Trophoblast cell (in vitro differentiated cells and primary cell): Measurements from ENCODE around the gene CTAGE9.

ENCODE experiments used
- DNase-seq, 2 donors: peaks; one replicate each; pipeline ENCODE4 v3.0.0-alpha.2; 2016
- H2AFZ ChIP-seq: 2 replicates; pipeline ENCODE4 v1.6.1; 2013; ENCODE audit warnings: low read length, moderate library complexity, mild to moderate bottlenecking; ENCODE audit not compliant: insufficient read depth, poor library complexity
- H2AK5ac ChIP-seq: 2 replicates; pipeline ENCODE4 v1.6.1; 2013; ENCODE audit warnings: mild to moderate bottlenecking, low read length
- H2BK120ac ChIP-seq: 2 replicates; pipeline ENCODE4 v1.6.1; 2013; ENCODE audit warnings: low read length, mild to moderate bottlenecking, moderate library complexity; ENCODE audit not compliant: insufficient read depth, poor library complexity
- H2BK12ac ChIP-seq: 2 replicates; pipeline ENCODE4 v1.6.1; 2013; ENCODE audit warnings: mild to moderate bottlenecking, low read length, moderate library complexity
- H2BK5ac ChIP-seq: 2 replicates; pipeline ENCODE4 v1.6.1; 2013; ENCODE audit warnings: low read length, low read depth, moderate library complexity, mild to moderate bottlenecking; ENCODE audit not compliant: poor library complexity
- H3K14ac ChIP-seq: 2 replicates; pipeline ENCODE4 v1.6.1; 2013; ENCODE audit warnings: mild to moderate bottlenecking, low read length
- H3K18ac ChIP-seq: 2 replicates; pipeline ENCODE4 v1.6.1; 2013; ENCODE audit warnings: mild to moderate bottlenecking, low read length
- H3K23ac ChIP-seq: 2 replicates; pipeline ENCODE4 v1.6.1; 2013; ENCODE audit warnings: low read length
- H3K27ac ChIP-seq: 2 replicates; pipeline ENCODE4 v1.5.1; 2013; ENCODE audit warnings: low read depth, mild to moderate bottlenecking, inconsistent platforms, low read length, moderate library complexity
- H3K27me3 ChIP-seq: 2 replicates; pipeline ENCODE4 v1.6.1; 2013; ENCODE audit warnings: inconsistent platforms, mild to moderate bottlenecking, low read length, moderate library complexity; ENCODE audit not compliant: insufficient read depth
- H3K36me3 ChIP-seq, 2 experiments: 1 replicate in 1 of 2; 2 replicates in 1 of 2; pipeline ENCODE4 v1.6.1; 2013; ENCODE audit warnings: low read length in 2 of 2, mild to moderate bottlenecking in 2 of 2, moderate library complexity in 1 of 2; ENCODE audit not compliant: insufficient read depth in 2 of 2, control insufficient read depth in 1 of 2
- H3K4ac ChIP-seq: 2 replicates; pipeline ENCODE4 v1.6.1; 2013; ENCODE audit warnings: low read depth, mild to moderate bottlenecking, low read length, moderate library complexity
- H3K4me1 ChIP-seq, 2 experiments: 1 replicate in 1 of 2; 2 replicates in 1 of 2; pipeline ENCODE4 v1.6.1; 2013; ENCODE audit warnings: low read length in 2 of 2, mild to moderate bottlenecking in 2 of 2, moderate library complexity in 1 of 2; ENCODE audit not compliant: insufficient read depth in 2 of 2, control insufficient read depth in 1 of 2
- H3K4me2 ChIP-seq: 2 replicates; pipeline ENCODE4 v1.6.1; 2013; ENCODE audit warnings: inconsistent platforms, mild to moderate bottlenecking, low read length, moderate library complexity
- H3K4me3 ChIP-seq: 2 replicates; pipeline ENCODE4 v1.5.1; 2013; ENCODE audit warnings: mild to moderate bottlenecking, low read depth, low read length, inconsistent platforms
- H3K79me1 ChIP-seq: one replicate; pipeline ENCODE4 v1.6.1; 2013; ENCODE audit warnings: low read length
- H3K79me2 ChIP-seq: 2 replicates; pipeline ENCODE4 v1.6.1; 2013; ENCODE audit warnings: low read length, mild to moderate bottlenecking; ENCODE audit not compliant: control insufficient read depth, insufficient read depth, poor library complexity
- H3K9ac ChIP-seq: 2 replicates; pipeline ENCODE4 v1.6.1; 2013; ENCODE audit warnings: mild to moderate bottlenecking, low read length
- H3K9me3 ChIP-seq: 2 replicates; pipeline ENCODE4 v1.6.1; 2013; ENCODE audit warnings: low read depth, mild to moderate bottlenecking, control low read depth, inconsistent platforms, low read length; ENCODE audit not compliant: insufficient read depth
- H4K12ac ChIP-seq: 2 replicates; pipeline ENCODE4 v1.6.1; 2013; ENCODE audit warnings: low read depth, mild to moderate bottlenecking, low read length, moderate library complexity
- H4K8ac ChIP-seq: 2 replicates; pipeline ENCODE4 v1.6.1; 2013; ENCODE audit warnings: low read depth, mild to moderate bottlenecking, low read length, moderate library complexity
- H4K91ac ChIP-seq: one replicate; pipeline ENCODE4 v1.6.1; 2013; ENCODE audit warnings: low read depth, mild to moderate bottlenecking, low read length, moderate library complexity
- WGBS: extraction: QIAGEN DNeasy Blood & Tissue Kit; methylation state at CpG from one replicate; pipeline ENCODE4 v1.1.7; 2013; ENCODE audit warnings: missing lambda C conversion rate; ENCODE audit not compliant: insufficient read length, insufficient coverage; ENCODE audit errors: extremely low coverage; 5-methylcytosine and 5-hydroxymethylcytosine counted together

The CTAGE9 gene

DNA sequence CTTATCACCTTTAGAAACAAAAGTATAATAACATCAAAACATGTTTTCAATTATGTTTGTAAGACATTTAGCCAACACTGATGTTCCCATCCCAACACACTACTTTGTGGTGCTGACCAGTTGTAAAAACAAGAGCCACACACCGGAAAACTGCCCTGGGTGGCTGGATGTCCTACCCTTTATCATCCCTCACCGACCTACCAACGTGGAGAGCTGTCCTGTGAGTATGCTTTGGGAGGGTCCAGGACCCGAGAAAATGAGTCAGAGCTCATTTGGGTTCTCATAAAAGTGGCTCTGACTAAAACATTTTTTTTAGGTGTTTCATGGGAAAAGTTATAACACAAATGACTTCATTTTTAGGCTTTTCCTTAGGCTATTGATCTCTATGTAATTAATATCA is 29.3 kb upstream of the CTAGE9 start:
- H3K4me2 ChIP-seq = no peak overlapping the region
- no peak overlapping the region for H2AK5ac ChIP-seq
- no peak overlapping the region for H2BK5ac ChIP-seq
- no peak overlapping the region for H2BK12ac ChIP-seq
- H3K9me3 ChIP-seq = no peaks in the 10 kb centered on the region
- DNase-seq = no peak
- H3K23ac ChIP-seq = no peak overlapping the region
- no peak overlapping the region for H3K27ac ChIP-seq
- H3K79me1 ChIP-seq = no peaks in the 10 kb centered on the region
- H2BK120ac ChIP-seq = no peak overlapping the region
- no peaks in the 10 kb centered on the region for H3K4me1 ChIP-seq
- no peak overlapping the region for H4K91ac ChIP-seq
- no peak overlapping the region for H4K12ac ChIP-seq
- H3K27me3 ChIP-seq = no peaks in the 10 kb centered on the region
- H3K4ac ChIP-seq = no peak overlapping the region
- no peak overlapping the region for H4K8ac ChIP-seq
- no peak overlapping the region for H3K18ac ChIP-seq
- no peak overlapping the region for H3K14ac ChIP-seq
- no peak overlapping the region for H2AFZ ChIP-seq
- no peak overlapping the region for H3K4me3 ChIP-seq
- no peaks in the 10 kb centered on the region for H3K36me3 ChIP-seq
- no CpG with 5 or more reads among the region's 4 CpGs for WGBS
- no peaks in the 10 kb centered on the region for H3K79me2 ChIP-seq
- no peak overlapping the region for H3K9ac ChIP-seq

DNA sequence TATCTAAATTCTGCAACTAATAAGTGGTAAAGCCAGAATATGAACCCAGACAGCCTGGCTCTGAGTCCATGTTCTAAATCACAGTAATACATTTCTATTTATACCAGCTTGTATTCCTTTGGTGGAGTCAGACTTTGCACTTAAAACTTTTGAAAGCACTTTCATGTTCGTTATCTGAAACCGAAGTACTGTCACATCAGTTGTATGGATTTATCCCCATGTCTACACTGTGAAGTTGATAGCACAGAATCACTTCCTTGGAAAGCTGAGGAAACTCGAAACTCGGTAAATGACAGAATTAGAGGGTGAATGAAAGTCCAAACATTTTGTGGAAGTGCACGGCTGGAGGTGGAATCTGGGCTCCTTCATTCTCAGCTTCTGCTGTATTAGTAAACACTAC is 28.3 kb upstream of the CTAGE9 start:
- Histone ChIP-seq H2BK120ac (no peak overlapping the region), H3K4me3 (no peak overlapping the region), H3K4ac (no peak overlapping the region)

GRCh38 chr6:131736811-131737210 is 26.0 kb upstream of the CTAGE9 start:
- no peaks in the 10 kb centered on the region for H3K27me3 ChIP-seq
- H3K4me3 ChIP-seq = no peak overlapping the region
- H3K4me2 ChIP-seq = no peak overlapping the region
- no peak overlapping the region for H2BK120ac ChIP-seq
- H3K14ac ChIP-seq = no peak overlapping the region
- H3K79me1 ChIP-seq = no peaks in the 10 kb centered on the region
- no peaks in the 10 kb centered on the region for H3K9me3 ChIP-seq
- no peak overlapping the region for H2AK5ac ChIP-seq
- H4K12ac ChIP-seq = no peak overlapping the region
- no peak overlapping the region for H2BK5ac ChIP-seq
- no peaks in the 10 kb centered on the region for H3K4me1 ChIP-seq
- no peak overlapping the region for H4K8ac ChIP-seq
- no peak overlapping the region for H3K9ac ChIP-seq
- H3K4ac ChIP-seq = no peak overlapping the region
- no peak overlapping the region for H2BK12ac ChIP-seq
- no peak overlapping the region for H3K27ac ChIP-seq
- no peak for DNase-seq
- no CpG with 5 or more reads among the region's 1 CpG for WGBS
- no peak overlapping the region for H4K91ac ChIP-seq
- no peak overlapping the region for H2AFZ ChIP-seq
- H3K36me3 ChIP-seq = no peaks in the 10 kb centered on the region
- H3K23ac ChIP-seq = no peak overlapping the region
- no peak overlapping the region for H3K18ac ChIP-seq
- no peaks in the 10 kb centered on the region for H3K79me2 ChIP-seq

More for the DNA sequence above, 28.3 kb upstream of the CTAGE9 start:
- Histone ChIP-seq H3K4me2 (no peak overlapping the region), H3K9ac (no peak overlapping the region), H3K36me3 (no peaks in the 10 kb centered on the region), H3K27me3 (no peaks in the 10 kb centered on the region), H2BK12ac (no peak overlapping the region), H2AFZ (no peak overlapping the region), H3K9me3 (no peaks in the 10 kb centered on the region), H3K79me2 (no peaks in the 10 kb centered on the region), H3K79me1 (no peaks in the 10 kb centered on the region), H4K12ac (no peak overlapping the region), H4K8ac (no peak overlapping the region), H2BK5ac (no peak overlapping the region), H4K91ac (no peak overlapping the region), H3K27ac (no peak overlapping the region), H2AK5ac (no peak overlapping the region), H3K23ac (no peak overlapping the region), H3K18ac (no peak overlapping the region), H3K4me1 (no peaks in the 10 kb centered on the region), H3K14ac (no peak overlapping the region)
- no peak for DNase-seq
- WGBS = no CpG with 5 or more reads among the region's 5 CpGs

DNA sequence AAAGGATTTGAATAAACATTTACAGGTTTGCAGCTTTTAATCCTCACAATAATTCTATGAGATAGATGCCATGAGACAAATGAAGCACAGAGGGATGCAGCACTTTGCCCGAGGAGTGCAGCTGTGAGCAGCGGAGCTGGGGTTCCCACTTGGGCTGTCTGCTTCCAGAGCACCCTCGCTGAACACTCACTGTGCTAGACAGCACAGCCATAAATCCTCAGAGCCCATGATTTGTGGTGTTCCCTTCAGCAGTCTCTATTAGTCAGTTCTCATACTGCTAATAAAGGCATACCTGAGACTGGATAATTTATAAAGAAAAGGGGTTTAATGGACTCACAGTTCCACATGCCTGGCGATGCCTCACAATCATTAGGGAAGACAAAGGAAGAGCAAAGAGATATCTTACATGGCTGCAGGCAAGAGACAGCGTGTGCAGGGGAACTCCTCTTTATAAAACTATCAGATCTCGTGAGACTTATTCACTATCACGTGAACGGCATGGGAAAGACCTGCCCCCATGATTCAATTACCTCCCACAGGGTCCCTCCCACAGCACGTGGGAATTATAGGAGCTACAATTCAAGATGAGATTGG is 25.3 kb upstream of the CTAGE9 start:
- no peak overlapping the region for H3K23ac ChIP-seq

More for the DNA sequence above, 25.3 kb upstream of the CTAGE9 start:
- DNase-seq = no peak
- no peaks in the 10 kb centered on the region for H3K79me1 ChIP-seq
- no peak overlapping the region for H4K91ac ChIP-seq
- H2AK5ac ChIP-seq = no peak overlapping the region
- H3K4me2 ChIP-seq = no peak overlapping the region
- no peak overlapping the region for H4K12ac ChIP-seq
- H2BK5ac ChIP-seq = no peak overlapping the region
- no peak overlapping the region for H3K27ac ChIP-seq
- H3K4ac ChIP-seq = no peak overlapping the region
- H3K4me1 ChIP-seq = no peaks in the 10 kb centered on the region
- H2BK120ac ChIP-seq = no peak overlapping the region
- H2BK12ac ChIP-seq = no peak overlapping the region
- no peak overlapping the region for H3K14ac ChIP-seq
- H2AFZ ChIP-seq = no peak overlapping the region
- no peak overlapping the region for H3K9ac ChIP-seq
- no peak overlapping the region for H4K8ac ChIP-seq
- no peaks in the 10 kb centered on the region for H3K27me3 ChIP-seq
- no peak overlapping the region for H3K4me3 ChIP-seq
- no peaks in the 10 kb centered on the region for H3K79me2 ChIP-seq
- H3K36me3 ChIP-seq = no peaks in the 10 kb centered on the region
- H3K9me3 ChIP-seq = no peaks in the 10 kb centered on the region
- H3K18ac ChIP-seq = no peak overlapping the region
- no CpG with 5 or more reads among the region's 9 CpGs for WGBS
